ENCODE data around the gene FUOM. TPM values are rescaled to one million over a fixed set of nuclear protein-coding genes. Genes with fewer than 3 reads are reported as not detected.
"Not testable (repeated sequence)": the region's sequence is repeated elsewhere in the genome, so short reads cannot be mapped to it uniquely, and the experiment has no call there.

Gene FUOM
- total and polyA plus RNA-seq, 2 experiments from 2014 or later: 22.1 to 58.1 TPM

- DNase-seq (ENCODE audit: low read depth in 1 of 2, low spot score in 1 of 2): peak; percentile 75 to 87
- TF ChIP-seq, protein P1, sequence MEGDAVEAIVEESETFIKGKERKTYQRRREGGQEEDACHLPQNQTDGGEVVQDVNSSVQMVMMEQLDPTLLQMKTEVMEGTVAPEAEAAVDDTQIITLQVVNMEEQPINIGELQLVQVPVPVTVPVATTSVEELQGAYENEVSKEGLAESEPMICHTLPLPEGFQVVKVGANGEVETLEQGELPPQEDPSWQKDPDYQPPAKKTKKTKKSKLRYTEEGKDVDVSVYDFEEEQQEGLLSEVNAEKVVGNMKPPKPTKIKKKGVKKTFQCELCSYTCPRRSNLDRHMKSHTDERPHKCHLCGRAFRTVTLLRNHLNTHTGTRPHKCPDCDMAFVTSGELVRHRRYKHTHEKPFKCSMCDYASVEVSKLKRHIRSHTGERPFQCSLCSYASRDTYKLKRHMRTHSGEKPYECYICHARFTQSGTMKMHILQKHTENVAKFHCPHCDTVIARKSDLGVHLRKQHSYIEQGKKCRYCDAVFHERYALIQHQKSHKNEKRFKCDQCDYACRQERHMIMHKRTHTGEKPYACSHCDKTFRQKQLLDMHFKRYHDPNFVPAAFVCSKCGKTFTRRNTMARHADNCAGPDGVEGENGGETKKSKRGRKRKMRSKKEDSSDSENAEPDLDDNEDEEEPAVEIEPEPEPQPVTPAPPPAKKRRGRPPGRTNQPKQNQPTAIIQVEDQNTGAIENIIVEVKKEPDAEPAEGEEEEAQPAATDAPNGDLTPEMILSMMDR (IDR thresholded peaks at IDR 0.05; ENCODE audit: low read depth, low read length): no peak
- Histone ChIP-seq H3K4me1 (ENCODE audit: low read depth) (no peaks in the 10 kb centered on the region), H3K4me3 (peak within 1 kb of the TSS; percentile 80), H3K36me3 (no peaks in the 10 kb centered on the region), H3K9me3 (ENCODE audit: low read depth) (no peaks in the 10 kb centered on the region), H3K27ac (no peak within 1 kb of the TSS), H3K27me3 (peaks cover 22% of the 10 kb centered on the region)
These were observed 21.5 kb upstream of the FUOM start, which contains the start of gene PAOX for GRCh38 chr10:133379152-133379800. Gene PAOX (plus strand): TSS chr10:133379262. CDS start chr10:133379317, 55 bp downstream.

GRCh38 chr10:133378251-133379096, 20.7 kb upstream of the FUOM start:
- TF ChIP-seq, protein P1 (IDR thresholded peaks at IDR 0.05; ENCODE audit: low read depth, low read length): no peak
- Histone ChIP-seq H3K4me3 (peak overlapping the region; percentile 80), H3K36me3 (no peaks in the 10 kb centered on the region), H3K4me1 (ENCODE audit: low read depth) (no peaks in the 10 kb centered on the region), H3K27me3 (peaks cover 22% of the 10 kb centered on the region), H3K27ac (no peak overlapping the region), H3K9me3 (ENCODE audit: low read depth) (no peaks in the 10 kb centered on the region)
- peak; percentile 59 to 74 for DNase-seq (ENCODE audit: low read depth in 1 of 2, low spot score in 1 of 2)

- no peaks in the 10 kb centered on the region for H3K36me3 ChIP-seq
- no peaks in the 10 kb centered on the region for H3K9me3 ChIP-seq (ENCODE audit: low read depth)
- TF ChIP-seq, protein P1 (IDR thresholded peaks at IDR 0.05; ENCODE audit: low read depth, low read length): no peak
- no peak for DNase-seq (ENCODE audit: low read depth in 1 of 2, low spot score in 1 of 2)
- peaks cover 22% of the 10 kb centered on the region for H3K27me3 ChIP-seq
- peak overlapping the region; percentile 80 for H3K4me3 ChIP-seq
- H3K27ac ChIP-seq: no peak overlapping the region
- H3K4me1 ChIP-seq (ENCODE audit: low read depth): no peaks in the 10 kb centered on the region
These were observed 20.0 kb upstream of the FUOM start for GRCh38 chr10:133377818-133378250.

- Histone ChIP-seq H3K36me3 (no peaks in the 10 kb centered on the region), H3K4me3 (no peak overlapping the region), H3K9me3 (ENCODE audit: low read depth) (no peaks in the 10 kb centered on the region), H3K27ac (no peak overlapping the region), H3K4me1 (ENCODE audit: low read depth) (no peaks in the 10 kb centered on the region), H3K27me3 (peaks cover 22% of the 10 kb centered on the region)
- no peak for DNase-seq (ENCODE audit: low read depth in 1 of 2, low spot score in 1 of 2)
- TF ChIP-seq, protein P1 (IDR thresholded peaks at IDR 0.05; ENCODE audit: low read depth, low read length): no peak
These were observed 19.4 kb upstream of the FUOM start for GRCh38 chr10:133377025-133377817.

GRCh38 chr10:133376183-133376582, 18.4 kb upstream of the FUOM start:
- not testable (repeated sequence) for H3K4me1 ChIP-seq (ENCODE audit: low read depth); H3K9me3 ChIP-seq (ENCODE audit: low read depth); H3K27ac ChIP-seq; H3K4me3 ChIP-seq; H3K36me3 ChIP-seq; DNase-seq (ENCODE audit: low read depth in 1 of 2, low spot score in 1 of 2)
- H3K27me3 ChIP-seq: peaks cover 22% of the 10 kb centered on the region

Data from cardiac muscle cell (in vitro differentiated cells and primary cell).